Neural progenitor cell (in vitro differentiated cells): ENCODE measurements around the gene C19orf81.

Source experiments
- EZH2 ChIP-seq: fragments of 200-600 bp; sonication (generic); IDR thresholded peaks from 2 replicates; pipeline ENCODE4 v1.6.1; 2017; ENCODE audit warnings: antibody characterized with exemption, mild to moderate bottlenecking, moderate library complexity
- TF ChIP-seq, protein P1 (sequence below): fragments of 200-600 bp; sonication (generic); IDR thresholded peaks from 2 replicates; pipeline ENCODE4 v1.5.1; 2017; ENCODE audit warnings: antibody characterized with exemption, mild to moderate bottlenecking

DNA sequence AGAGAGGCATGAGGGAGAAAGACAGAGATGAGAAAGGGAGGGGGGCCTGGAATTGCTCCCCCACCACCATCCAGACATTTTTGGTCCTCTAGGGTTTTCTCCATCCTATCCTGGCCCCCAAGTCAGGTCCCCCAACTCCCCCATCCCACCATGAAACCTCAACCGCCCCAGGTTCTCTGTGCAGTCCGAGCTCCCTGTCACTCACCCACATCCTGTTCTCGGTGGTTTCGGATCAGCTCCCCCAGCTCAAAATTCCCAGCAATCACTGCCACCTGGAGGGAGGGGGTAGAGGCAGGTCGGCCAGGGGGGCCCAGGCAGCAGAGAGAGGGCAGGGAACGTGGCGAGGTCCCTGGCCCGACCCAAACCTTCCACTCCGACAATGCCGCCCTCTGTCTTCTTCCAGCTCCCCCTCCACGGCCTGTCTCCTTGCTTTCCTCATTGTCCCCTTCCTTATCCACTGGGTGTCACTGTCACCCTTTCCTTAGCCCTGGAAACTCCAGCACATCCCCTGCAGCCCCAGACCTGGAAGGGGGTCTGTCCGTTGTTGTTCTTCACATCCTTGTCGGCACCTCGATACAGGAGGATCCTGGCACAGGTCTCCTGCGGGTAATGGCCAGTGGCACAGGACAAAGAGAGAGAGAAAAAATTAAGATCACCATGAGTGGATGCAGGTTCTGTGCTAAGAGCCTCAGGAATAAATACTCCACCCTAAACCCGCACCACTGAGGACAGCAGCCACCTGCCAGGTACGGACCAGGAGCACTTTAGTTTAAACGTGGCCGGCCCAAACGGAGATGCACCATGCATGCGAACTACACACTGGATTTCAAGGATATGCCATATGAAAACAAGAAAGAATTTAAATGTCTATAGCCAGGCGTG is 54.9 kb downstream of the C19orf81 start:
- TF ChIP-seq, protein P1, sequence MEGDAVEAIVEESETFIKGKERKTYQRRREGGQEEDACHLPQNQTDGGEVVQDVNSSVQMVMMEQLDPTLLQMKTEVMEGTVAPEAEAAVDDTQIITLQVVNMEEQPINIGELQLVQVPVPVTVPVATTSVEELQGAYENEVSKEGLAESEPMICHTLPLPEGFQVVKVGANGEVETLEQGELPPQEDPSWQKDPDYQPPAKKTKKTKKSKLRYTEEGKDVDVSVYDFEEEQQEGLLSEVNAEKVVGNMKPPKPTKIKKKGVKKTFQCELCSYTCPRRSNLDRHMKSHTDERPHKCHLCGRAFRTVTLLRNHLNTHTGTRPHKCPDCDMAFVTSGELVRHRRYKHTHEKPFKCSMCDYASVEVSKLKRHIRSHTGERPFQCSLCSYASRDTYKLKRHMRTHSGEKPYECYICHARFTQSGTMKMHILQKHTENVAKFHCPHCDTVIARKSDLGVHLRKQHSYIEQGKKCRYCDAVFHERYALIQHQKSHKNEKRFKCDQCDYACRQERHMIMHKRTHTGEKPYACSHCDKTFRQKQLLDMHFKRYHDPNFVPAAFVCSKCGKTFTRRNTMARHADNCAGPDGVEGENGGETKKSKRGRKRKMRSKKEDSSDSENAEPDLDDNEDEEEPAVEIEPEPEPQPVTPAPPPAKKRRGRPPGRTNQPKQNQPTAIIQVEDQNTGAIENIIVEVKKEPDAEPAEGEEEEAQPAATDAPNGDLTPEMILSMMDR: peak; percentile 50
- TF ChIP-seq EZH2: no peak
